Astrocyte (in vitro differentiated cells and primary cell): Measurements from ENCODE around the gene SLC12A3. TPM values are rescaled to one million over a fixed set of nuclear protein-coding genes. Genes with fewer than 3 reads are reported as not detected.

Experiments
- DNase-seq: peaks from one replicate; pipeline ENCODE4 v3.0.0-alpha.2; 2010; ENCODE audit warnings: low read depth
- FAIRE-seq: peaks from 2 replicates; lab custom pipeline; 2011; peaks lifted over from hg19 to GRCh38; lab: Jason Lieb, UNC
- H2AFZ ChIP-seq: 2 replicates; pipeline ENCODE4 v1.6.0; 2012; ENCODE audit warnings: low read depth, low read length, inconsistent platforms
- H3K27ac ChIP-seq: 2 replicates; pipeline ENCODE4 v1.5.1; 2011; ENCODE audit warnings: low read depth, low read length, inconsistent platforms
- H3K27me3 ChIP-seq: 2 replicates; pipeline ENCODE4 v1.6.0; 2011; ENCODE audit warnings: low read length, inconsistent platforms; ENCODE audit not compliant: insufficient read depth
- H3K36me3 ChIP-seq: 2 replicates; pipeline ENCODE4 v1.5.1; 2011; ENCODE audit warnings: low read length, inconsistent platforms; ENCODE audit not compliant: insufficient read depth
- H3K4me1 ChIP-seq: 2 replicates; pipeline ENCODE4 v1.5.1; 2011; ENCODE audit warnings: low read length, inconsistent platforms; ENCODE audit not compliant: insufficient read depth
- H3K4me2 ChIP-seq: 2 replicates; pipeline ENCODE4 v1.6.0; 2012; ENCODE audit warnings: low read length, inconsistent platforms
- H3K4me3 ChIP-seq: 2 replicates; pipeline ENCODE4 v1.5.1; 2011; ENCODE audit warnings: low read depth, mild to moderate bottlenecking, low read length, inconsistent platforms; ENCODE audit not compliant: insufficient read depth
- H3K79me2 ChIP-seq: 2 replicates; pipeline ENCODE4 v1.6.0; 2012; ENCODE audit warnings: mild to moderate bottlenecking, low read length, inconsistent platforms; ENCODE audit not compliant: insufficient read depth
- H3K9ac ChIP-seq: 2 replicates; pipeline ENCODE4 v1.6.0; 2012; ENCODE audit warnings: mild to moderate bottlenecking, low read length, inconsistent platforms
- H3K9me3 ChIP-seq: 2 replicates; pipeline ENCODE4 v1.5.1; 2012; ENCODE audit warnings: low read depth, mild to moderate bottlenecking, low read length, inconsistent platforms; ENCODE audit not compliant: insufficient read depth
- H4K20me1 ChIP-seq: 2 replicates; pipeline ENCODE4 v1.6.0; 2012; ENCODE audit warnings: low read length, inconsistent platforms; ENCODE audit not compliant: insufficient read depth
- H3K27ac Mint-ChIP-seq: one replicate; pipeline ENCODE4 v1.8.0; 2021; ENCODE audit warnings: mild to moderate bottlenecking, mixed read lengths; ENCODE audit not compliant: unreplicated experiment
- H3K27me3 Mint-ChIP-seq: one replicate; pipeline ENCODE4 v1.8.0; 2021; ENCODE audit warnings: low read depth, mixed read lengths; ENCODE audit not compliant: unreplicated experiment
- H3K36me3 Mint-ChIP-seq: one replicate; pipeline ENCODE4 v1.8.0; 2021; ENCODE audit warnings: low read depth, mixed read lengths; ENCODE audit not compliant: unreplicated experiment
- H3K4me1 Mint-ChIP-seq: one replicate; pipeline ENCODE4 v1.8.0; 2021; ENCODE audit warnings: low read depth, mixed read lengths; ENCODE audit not compliant: unreplicated experiment
- H3K4me3 Mint-ChIP-seq: one replicate; pipeline ENCODE4 v1.8.0; 2021; ENCODE audit warnings: mild to moderate bottlenecking, moderate library complexity, mixed read lengths; ENCODE audit not compliant: unreplicated experiment
- H3K9me3 Mint-ChIP-seq: one replicate; pipeline ENCODE4 v1.8.0; 2021; ENCODE audit warnings: mild to moderate bottlenecking, mixed read lengths; ENCODE audit not compliant: unreplicated experiment
- EZH2 ChIP-seq: IDR thresholded peaks from 2 replicates; pipeline ENCODE4 v1.6.1; 2012; ENCODE audit warnings: mild to moderate bottlenecking, low read length, inconsistent platforms; ENCODE audit not compliant: insufficient read depth
- total RNA-seq: library from RNA; stranded (reverse); gene quantifications from 2 replicates; pipeline ENCODE4 v1.2.1, GENCODE V29; 2021
- TF ChIP-seq, protein P1 (sequence below): IDR thresholded peaks from 2 replicates; pipeline ENCODE4 v1.5.1; 2011; ENCODE audit warnings: low read depth, mild to moderate bottlenecking, inconsistent platforms, low read length, moderate library complexity; ENCODE audit not compliant: insufficient read depth

SLC12A3 gene
- total RNA-seq, 1 donor from 2014 or later = 0.18 TPM

DNA sequence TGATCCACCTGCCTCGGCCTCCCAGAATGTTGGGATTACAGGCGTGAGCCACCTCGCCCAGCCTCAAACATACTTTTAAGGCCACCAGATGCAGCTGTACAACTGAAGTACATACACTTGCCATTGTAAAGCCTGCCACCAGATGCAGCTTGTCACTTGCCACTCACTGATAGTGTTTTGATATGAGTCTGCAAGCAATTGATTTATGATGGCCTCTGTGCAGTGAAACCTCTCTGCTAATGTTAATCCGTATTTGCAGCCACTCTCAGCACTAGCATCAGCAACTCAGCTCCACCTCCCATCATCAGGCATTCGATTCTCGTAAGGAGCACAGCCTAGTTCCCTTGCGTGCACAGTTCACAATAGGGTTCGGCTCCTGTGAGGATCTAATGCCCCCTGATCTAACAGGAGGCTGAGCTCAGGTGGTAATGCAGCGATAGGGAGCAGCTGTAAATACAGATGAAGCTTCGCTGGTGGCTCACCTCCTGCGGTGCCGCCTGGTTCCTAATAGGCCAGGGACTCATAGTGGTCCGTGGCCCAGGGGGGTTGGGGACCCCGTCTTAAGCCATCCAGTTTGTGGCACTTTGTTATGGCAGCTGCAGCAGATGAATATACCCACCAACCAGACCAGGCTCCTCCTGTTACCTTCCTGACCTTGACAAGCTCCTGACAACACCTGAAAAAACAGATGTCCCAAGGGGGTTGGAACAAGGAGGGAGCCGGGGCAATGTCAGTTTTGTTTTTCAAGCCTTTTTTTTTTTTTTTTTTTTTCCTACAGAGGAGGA, 65.7 kb downstream of the SLC12A3 start:
- no peak overlapping the region for H3K27ac ChIP-seq
- H2AFZ ChIP-seq = peak overlapping the region; percentile 27
- H3K9me3 ChIP-seq = no peaks in the 10 kb centered on the region
- peak overlapping the region; percentile 64 for H3K4me3 Mint-ChIP-seq
- H3K27ac Mint-ChIP-seq = peak overlapping the region; percentile 84
- H3K9ac ChIP-seq = peak overlapping the region; percentile 97
- no peaks in the 10 kb centered on the region for H3K9me3 Mint-ChIP-seq
- peaks cover 15% of the 10 kb centered on the region for H3K36me3 ChIP-seq
- no peak for FAIRE-seq
- H3K36me3 Mint-ChIP-seq = peaks cover 11% of the 10 kb centered on the region
- peak overlapping the region; percentile 82 for H3K4me2 ChIP-seq
- H4K20me1 ChIP-seq = peaks cover 34% of the 10 kb centered on the region
- H3K27me3 ChIP-seq = no peaks in the 10 kb centered on the region
- H3K79me2 ChIP-seq = peaks cover 38% of the 10 kb centered on the region
- no peak overlapping the region for H3K4me3 ChIP-seq
- no peak for DNase-seq
- peaks cover 2% of the 10 kb centered on the region for H3K27me3 Mint-ChIP-seq
- H3K4me1 Mint-ChIP-seq = peaks cover 9% of the 10 kb centered on the region
- H3K4me1 ChIP-seq = peaks cover 10% of the 10 kb centered on the region
- TF ChIP-seq, protein P1, sequence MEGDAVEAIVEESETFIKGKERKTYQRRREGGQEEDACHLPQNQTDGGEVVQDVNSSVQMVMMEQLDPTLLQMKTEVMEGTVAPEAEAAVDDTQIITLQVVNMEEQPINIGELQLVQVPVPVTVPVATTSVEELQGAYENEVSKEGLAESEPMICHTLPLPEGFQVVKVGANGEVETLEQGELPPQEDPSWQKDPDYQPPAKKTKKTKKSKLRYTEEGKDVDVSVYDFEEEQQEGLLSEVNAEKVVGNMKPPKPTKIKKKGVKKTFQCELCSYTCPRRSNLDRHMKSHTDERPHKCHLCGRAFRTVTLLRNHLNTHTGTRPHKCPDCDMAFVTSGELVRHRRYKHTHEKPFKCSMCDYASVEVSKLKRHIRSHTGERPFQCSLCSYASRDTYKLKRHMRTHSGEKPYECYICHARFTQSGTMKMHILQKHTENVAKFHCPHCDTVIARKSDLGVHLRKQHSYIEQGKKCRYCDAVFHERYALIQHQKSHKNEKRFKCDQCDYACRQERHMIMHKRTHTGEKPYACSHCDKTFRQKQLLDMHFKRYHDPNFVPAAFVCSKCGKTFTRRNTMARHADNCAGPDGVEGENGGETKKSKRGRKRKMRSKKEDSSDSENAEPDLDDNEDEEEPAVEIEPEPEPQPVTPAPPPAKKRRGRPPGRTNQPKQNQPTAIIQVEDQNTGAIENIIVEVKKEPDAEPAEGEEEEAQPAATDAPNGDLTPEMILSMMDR = no peak
- no peak for TF ChIP-seq EZH2

DNA sequence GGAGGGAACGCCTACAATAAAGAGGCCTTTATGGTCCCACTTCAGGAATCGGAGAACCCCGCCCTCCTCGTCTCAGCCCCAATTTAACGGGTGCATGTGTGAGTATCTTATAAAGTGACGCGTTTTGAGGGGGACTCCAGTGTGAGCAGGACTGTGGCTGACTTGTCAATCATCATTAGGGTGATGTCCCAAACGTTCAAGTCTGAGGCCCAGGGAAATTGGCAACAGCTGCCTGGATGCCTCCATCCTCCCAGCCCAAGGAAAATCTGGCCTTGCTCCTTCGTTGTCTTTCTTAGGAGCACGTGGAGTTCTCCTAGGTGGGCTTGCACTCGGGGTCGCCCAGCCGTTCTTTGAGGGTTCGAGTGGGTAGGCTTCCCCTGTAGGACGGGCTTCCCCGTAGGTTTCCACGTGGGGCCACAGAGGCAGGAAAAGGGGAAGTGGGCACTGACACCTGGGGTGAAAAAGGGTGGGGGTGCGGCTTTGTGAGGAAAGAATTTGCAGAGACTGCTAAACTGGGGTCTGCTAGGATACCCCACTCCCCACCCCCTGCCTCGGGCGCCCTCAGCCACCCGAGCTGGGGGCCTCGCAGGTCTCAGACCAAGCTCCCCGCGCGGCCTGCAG, 66.4 kb downstream of the SLC12A3 start:
- no peaks in the 10 kb centered on the region for H3K27me3 ChIP-seq
- Mint-ChIP-seq H3K4me1 (peaks cover 14% of the 10 kb centered on the region), H3K27me3 (no peaks in the 10 kb centered on the region), H3K36me3 (peaks cover 11% of the 10 kb centered on the region), H3K9me3 (no peaks in the 10 kb centered on the region), H3K4me3 (peak overlapping the region; percentile 64), H3K27ac (peak overlapping the region; percentile 84)
- peak overlapping the region; percentile 82 for H3K4me2 ChIP-seq
- DNase-seq = no peak
- H3K36me3 ChIP-seq = peaks cover 22% of the 10 kb centered on the region
- peaks cover 45% of the 10 kb centered on the region for H3K79me2 ChIP-seq
- no peaks in the 10 kb centered on the region for H3K9me3 ChIP-seq
- peak overlapping the region; percentile 76 for H2AFZ ChIP-seq
- H3K9ac ChIP-seq = peak overlapping the region; percentile 97
- H3K4me1 ChIP-seq = peaks cover 10% of the 10 kb centered on the region
- peak overlapping the region; percentile 85 for H3K4me3 ChIP-seq
- peaks cover 41% of the 10 kb centered on the region for H4K20me1 ChIP-seq
- TF ChIP-seq EZH2 = no peak
- TF ChIP-seq, protein P1 = no peak
- no peak for FAIRE-seq
- peak overlapping the region; percentile 91 for H3K27ac ChIP-seq
